ENCODE data around the gene NKAPD1. TPM values are rescaled to one million over a fixed set of nuclear protein-coding genes. Genes with fewer than 3 reads are reported as not detected.
"Not testable (repeated sequence)": the region's sequence is repeated elsewhere in the genome, so short reads cannot be mapped to it uniquely, and the experiment has no call there.

NKAPD1 gene
- total RNA-seq, 2 donors from 2014 or later, result 22.9 to 24.7 TPM

DNA sequence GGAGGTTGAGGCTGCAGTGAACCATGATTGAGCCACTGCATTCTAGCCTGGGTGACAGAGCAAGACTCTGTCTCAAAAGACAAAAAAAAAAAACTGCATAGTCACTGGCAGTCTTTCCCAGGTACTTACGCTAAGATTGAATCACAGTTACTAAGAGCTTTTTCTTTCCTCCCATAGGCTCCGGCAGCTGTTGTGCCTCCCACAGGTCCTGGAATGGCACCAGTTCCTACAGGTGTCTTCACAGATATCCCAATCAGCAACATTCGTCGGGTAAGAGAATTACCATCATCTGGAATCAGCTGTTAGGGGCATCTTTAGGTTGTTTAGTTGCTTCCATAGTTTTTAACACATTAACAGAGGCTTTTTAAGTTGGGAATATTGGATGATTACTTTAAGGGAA lies 29.1 kb upstream of the NKAPD1 start:
- Mint-ChIP-seq H3K4me3 (no peak overlapping the region), H3K27ac (no peak overlapping the region), H3K4me1 (no peaks in the 10 kb centered on the region), H3K9me3 (peaks cover 7% of the 10 kb centered on the region), H3K27me3 (ENCODE audit: insufficient read depth) (no peaks in the 10 kb centered on the region), H3K36me3 (ENCODE audit: low read depth) (peaks cover 82% of the 10 kb centered on the region)
- Histone ChIP-seq H3K9me3 (ENCODE audit: control insufficient read depth, low read length) (no peaks in the 10 kb centered on the region), H3K4me1 (ENCODE audit: control insufficient read depth, insufficient read depth, low read length) (no peaks in the 10 kb centered on the region), H3K27ac (ENCODE audit: low read depth, low read length) (no peak overlapping the region), H3K27me3 (ENCODE audit: control insufficient read depth, insufficient read depth, low read length, poor library complexity, severe bottlenecking) (no peaks in the 10 kb centered on the region), H3K4me3 (ENCODE audit: low read length) (no peak overlapping the region), H3K9ac (ENCODE audit: extremely low read depth, low read length, poor library complexity, severe bottlenecking) (no peak overlapping the region), H3K36me3 (ENCODE audit: control insufficient read depth, insufficient read depth, low read length) (peaks cover 85% of the 10 kb centered on the region)
- DNase-seq, result no peak
- 100% methylated on average over 1 to 4 of the region's 4 CpGs for WGBS, 2 experiments (ENCODE audit: insufficient coverage in 1 of 2, insufficient read length in 1 of 2)
- TF ChIP-seq, protein P1, sequence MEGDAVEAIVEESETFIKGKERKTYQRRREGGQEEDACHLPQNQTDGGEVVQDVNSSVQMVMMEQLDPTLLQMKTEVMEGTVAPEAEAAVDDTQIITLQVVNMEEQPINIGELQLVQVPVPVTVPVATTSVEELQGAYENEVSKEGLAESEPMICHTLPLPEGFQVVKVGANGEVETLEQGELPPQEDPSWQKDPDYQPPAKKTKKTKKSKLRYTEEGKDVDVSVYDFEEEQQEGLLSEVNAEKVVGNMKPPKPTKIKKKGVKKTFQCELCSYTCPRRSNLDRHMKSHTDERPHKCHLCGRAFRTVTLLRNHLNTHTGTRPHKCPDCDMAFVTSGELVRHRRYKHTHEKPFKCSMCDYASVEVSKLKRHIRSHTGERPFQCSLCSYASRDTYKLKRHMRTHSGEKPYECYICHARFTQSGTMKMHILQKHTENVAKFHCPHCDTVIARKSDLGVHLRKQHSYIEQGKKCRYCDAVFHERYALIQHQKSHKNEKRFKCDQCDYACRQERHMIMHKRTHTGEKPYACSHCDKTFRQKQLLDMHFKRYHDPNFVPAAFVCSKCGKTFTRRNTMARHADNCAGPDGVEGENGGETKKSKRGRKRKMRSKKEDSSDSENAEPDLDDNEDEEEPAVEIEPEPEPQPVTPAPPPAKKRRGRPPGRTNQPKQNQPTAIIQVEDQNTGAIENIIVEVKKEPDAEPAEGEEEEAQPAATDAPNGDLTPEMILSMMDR (conservative IDR thresholded peaks at IDR 0.05), result no peak

DNA sequence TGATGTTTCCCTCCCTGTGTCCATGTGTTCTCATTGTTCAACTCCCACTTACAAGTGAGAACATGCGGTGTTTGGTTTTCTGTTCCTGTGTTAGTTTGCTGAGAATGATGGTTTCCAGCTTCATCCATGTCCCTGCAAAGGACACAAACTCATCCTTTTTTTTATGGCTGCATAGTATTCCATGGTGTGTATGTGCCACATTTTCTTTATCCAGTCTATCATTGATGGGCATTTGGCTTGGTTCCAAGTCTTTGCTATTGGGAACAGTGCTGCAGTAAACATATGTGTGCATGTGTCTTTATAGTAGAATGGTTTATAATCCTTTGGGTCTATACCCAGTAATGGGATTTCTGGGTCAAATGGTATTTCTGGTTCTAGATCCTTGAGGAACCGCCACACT lies 27.5 kb upstream of the NKAPD1 start:
- not testable (repeated sequence) for H3K4me1 Mint-ChIP-seq; DNase-seq; H3K9me3 Mint-ChIP-seq; H3K27ac Mint-ChIP-seq; H3K27me3 Mint-ChIP-seq (ENCODE audit: insufficient read depth); H3K4me3 Mint-ChIP-seq; H3K9ac ChIP-seq (ENCODE audit: extremely low read depth, low read length, poor library complexity, severe bottlenecking); H3K9me3 ChIP-seq (ENCODE audit: control insufficient read depth, low read length); H3K27me3 ChIP-seq (ENCODE audit: control insufficient read depth, insufficient read depth, low read length, poor library complexity, severe bottlenecking); H3K4me1 ChIP-seq (ENCODE audit: control insufficient read depth, insufficient read depth, low read length); H3K27ac ChIP-seq (ENCODE audit: low read depth, low read length); H3K4me3 ChIP-seq (ENCODE audit: low read length)
- peaks cover 84% of the 10 kb centered on the region for H3K36me3 Mint-ChIP-seq (ENCODE audit: low read depth)
- 96 to 100% methylated on average over 1 of the region's 2 CpGs for WGBS, 2 experiments (ENCODE audit: insufficient coverage in 1 of 2, insufficient read length in 1 of 2)
- H3K36me3 ChIP-seq (ENCODE audit: control insufficient read depth, insufficient read depth, low read length), result peaks cover 88% of the 10 kb centered on the region

DNA sequence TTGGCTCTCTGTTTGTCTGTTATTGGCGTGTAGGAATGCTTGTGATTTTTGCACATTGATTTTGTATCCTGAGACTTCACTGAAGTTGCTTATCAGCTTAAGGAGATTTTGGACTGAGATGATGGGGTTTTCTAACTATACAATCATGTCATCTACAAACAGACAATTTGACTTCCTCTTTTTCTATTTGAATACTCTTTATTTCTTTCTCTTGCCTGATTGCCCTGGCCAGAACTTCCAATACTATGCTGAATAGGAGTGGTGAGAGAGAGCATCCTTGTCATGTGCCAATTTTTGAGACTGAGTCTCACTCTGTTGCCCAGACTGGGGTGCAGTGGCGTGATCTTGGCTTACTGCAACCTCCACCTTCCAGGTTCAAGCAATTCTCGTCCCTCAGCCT lies 25.8 kb upstream of the NKAPD1 start:
- not testable (repeated sequence) for DNase-seq; H3K27ac ChIP-seq (ENCODE audit: low read depth, low read length); H3K4me1 Mint-ChIP-seq; H3K9me3 Mint-ChIP-seq; H3K27ac Mint-ChIP-seq; H3K9ac ChIP-seq (ENCODE audit: extremely low read depth, low read length, poor library complexity, severe bottlenecking); H3K4me3 ChIP-seq (ENCODE audit: low read length); H3K4me3 Mint-ChIP-seq; H3K4me1 ChIP-seq (ENCODE audit: control insufficient read depth, insufficient read depth, low read length); H3K27me3 ChIP-seq (ENCODE audit: control insufficient read depth, insufficient read depth, low read length, poor library complexity, severe bottlenecking); H3K27me3 Mint-ChIP-seq (ENCODE audit: insufficient read depth); H3K9me3 ChIP-seq (ENCODE audit: control insufficient read depth, low read length)
- H3K36me3 Mint-ChIP-seq (ENCODE audit: low read depth), result peaks cover 88% of the 10 kb centered on the region
- 97 to 100% methylated on average over 2 to 3 of the region's 3 CpGs for WGBS, 2 experiments (ENCODE audit: insufficient coverage in 1 of 2, insufficient read length in 1 of 2)
- H3K36me3 ChIP-seq (ENCODE audit: control insufficient read depth, insufficient read depth, low read length), result peaks cover 90% of the 10 kb centered on the region

DNA sequence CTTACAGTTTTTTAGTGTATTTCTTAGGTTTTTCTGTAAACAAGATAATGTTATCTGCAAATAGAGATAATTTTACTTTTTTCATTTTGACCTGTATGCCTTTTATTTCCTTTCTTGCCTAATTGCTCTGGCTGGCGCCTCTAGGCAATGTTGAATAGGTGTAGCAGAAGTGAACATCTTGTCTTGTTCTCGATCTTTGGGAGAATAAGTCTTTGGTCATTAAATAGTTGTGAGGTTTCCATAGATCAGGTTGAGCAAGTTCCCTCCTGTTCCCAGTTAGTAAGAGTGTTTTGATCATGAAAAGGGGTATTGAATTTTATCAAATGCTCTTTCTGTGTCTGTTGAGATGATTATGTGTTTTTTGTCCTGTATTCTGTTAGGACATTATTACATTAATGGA lies 24.3 kb upstream of the NKAPD1 start:
- H3K9me3 Mint-ChIP-seq, result peaks cover 7% of the 10 kb centered on the region
- TF ChIP-seq, protein P1 (conservative IDR thresholded peaks at IDR 0.05), result no peak

More for the DNA sequence above, 24.3 kb upstream of the NKAPD1 start:
- no peak overlapping the region for H3K4me3 ChIP-seq (ENCODE audit: low read length)
- H3K27me3 Mint-ChIP-seq (ENCODE audit: insufficient read depth), result no peaks in the 10 kb centered on the region
- no peaks in the 10 kb centered on the region for H3K27me3 ChIP-seq (ENCODE audit: control insufficient read depth, insufficient read depth, low read length, poor library complexity, severe bottlenecking)
- H3K9me3 ChIP-seq (ENCODE audit: control insufficient read depth, low read length), result no peaks in the 10 kb centered on the region
- peaks cover 3% of the 10 kb centered on the region for H3K4me1 ChIP-seq (ENCODE audit: control insufficient read depth, insufficient read depth, low read length)
- H3K9ac ChIP-seq (ENCODE audit: extremely low read depth, low read length, poor library complexity, severe bottlenecking), result no peak overlapping the region
- no peak overlapping the region for H3K4me3 Mint-ChIP-seq
- 50% methylated on average over 2 of the region's 2 CpGs; no CpG with 5 or more reads in 1 of the 2 experiments for WGBS, 2 experiments (ENCODE audit: insufficient coverage in 1 of 2, insufficient read length in 1 of 2)
- no peak for DNase-seq
- no peaks in the 10 kb centered on the region for H3K4me1 Mint-ChIP-seq
- no peak overlapping the region for H3K27ac ChIP-seq (ENCODE audit: low read depth, low read length)
- H3K36me3 ChIP-seq (ENCODE audit: control insufficient read depth, insufficient read depth, low read length), result peaks cover 89% of the 10 kb centered on the region
- H3K36me3 Mint-ChIP-seq (ENCODE audit: low read depth), result peaks cover 88% of the 10 kb centered on the region
- no peak overlapping the region for H3K27ac Mint-ChIP-seq
